NCI-H774 (cell line): ENCODE data around the gene TAGLN.
"Not testable (repeated sequence)": the region's sequence is repeated elsewhere in the genome, so short reads cannot be mapped to it uniquely, and the experiment has no call there.

Source experiments
- DNase-seq: peaks from one replicate; lab custom pipeline; 2025; lab: John Stamatoyannopoulos, UW

The TAGLN gene

GRCh38 chr11:117180661-117181585, 18.2 kb upstream of the TAGLN start:
- DNase-seq, result peak; percentile 18

GRCh38 chr11:117181586-117182550, 17.3 kb upstream of the TAGLN start:
- no peak for DNase-seq

- no peak for DNase-seq
These were observed 16.6 kb upstream of the TAGLN start for GRCh38 chr11:117182551-117182935.

GRCh38 chr11:117183178-117183577, 16.0 kb upstream of the TAGLN start:
- not testable (repeated sequence) for DNase-seq

- no peak for DNase-seq
These were observed 15.3 kb upstream of the TAGLN start for GRCh38 chr11:117183724-117184349.

GRCh38 chr11:117185736-117186430, 13.3 kb upstream of the TAGLN start:
- no peak for DNase-seq

- DNase-seq, result no peak
These were observed 12.8 kb upstream of the TAGLN start for GRCh38 chr11:117186431-117186761.

DNA sequence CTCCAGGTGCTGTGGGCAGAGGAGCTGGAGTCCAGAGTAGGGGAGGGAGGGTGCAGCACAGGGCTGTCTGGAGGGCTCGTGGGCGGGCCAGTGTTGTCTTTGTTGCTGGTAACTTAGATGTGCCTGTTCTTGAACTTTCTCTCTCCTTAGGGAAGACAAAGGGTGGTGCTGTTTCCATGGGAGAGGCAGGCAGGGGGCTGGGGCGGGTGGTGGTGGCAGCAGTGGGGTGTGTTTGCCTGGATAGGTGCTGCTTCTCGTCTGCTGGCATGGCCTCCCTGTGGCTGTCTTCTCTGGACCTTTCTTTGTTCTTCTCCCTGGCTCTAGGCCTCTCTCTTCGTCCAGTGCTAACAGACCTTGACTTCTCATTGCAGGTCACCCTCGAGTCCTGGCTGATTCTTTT, 12.2 kb upstream of the TAGLN start:
- no peak for DNase-seq

GRCh38 chr11:117187428-117187798, 11.8 kb upstream of the TAGLN start:
- no peak for DNase-seq

DNA sequence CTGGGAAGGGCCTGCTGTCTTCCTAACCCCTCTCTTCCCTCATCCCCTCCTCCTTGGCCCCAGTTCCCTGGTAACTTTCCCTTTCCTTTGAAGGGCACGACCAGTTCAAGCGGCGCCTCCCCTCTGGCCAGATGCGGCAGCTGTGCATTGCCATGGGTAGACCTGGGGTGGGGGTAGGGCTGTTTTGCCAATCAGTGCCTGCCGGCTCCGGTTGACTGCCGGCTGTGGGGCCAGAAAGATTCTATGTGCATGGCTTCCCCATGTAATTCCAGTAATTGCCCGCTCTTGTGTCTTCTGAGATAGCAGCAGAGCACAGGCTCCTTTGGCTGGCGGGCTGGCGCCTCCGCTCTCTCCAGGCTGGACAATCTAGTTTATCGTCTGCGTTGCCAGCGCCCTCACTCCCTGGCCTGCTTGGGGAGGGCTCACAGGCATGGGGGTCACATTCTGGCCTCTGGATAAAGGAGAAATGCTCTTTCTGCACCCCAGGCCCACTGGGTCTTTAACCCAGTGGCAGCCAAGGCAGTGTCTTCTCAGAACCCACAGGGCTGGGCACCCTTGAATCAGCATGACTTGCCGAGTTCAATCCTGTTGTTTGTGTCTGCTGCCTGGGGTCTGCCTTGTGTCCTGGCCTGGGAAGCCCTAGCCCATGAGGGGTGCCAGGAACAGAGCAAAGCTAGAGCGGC, 11.2 kb upstream of the TAGLN start:
- DNase-seq, result no peak

GRCh38 chr11:117188620-117189081, 10.5 kb upstream of the TAGLN start:
- no peak for DNase-seq

DNA sequence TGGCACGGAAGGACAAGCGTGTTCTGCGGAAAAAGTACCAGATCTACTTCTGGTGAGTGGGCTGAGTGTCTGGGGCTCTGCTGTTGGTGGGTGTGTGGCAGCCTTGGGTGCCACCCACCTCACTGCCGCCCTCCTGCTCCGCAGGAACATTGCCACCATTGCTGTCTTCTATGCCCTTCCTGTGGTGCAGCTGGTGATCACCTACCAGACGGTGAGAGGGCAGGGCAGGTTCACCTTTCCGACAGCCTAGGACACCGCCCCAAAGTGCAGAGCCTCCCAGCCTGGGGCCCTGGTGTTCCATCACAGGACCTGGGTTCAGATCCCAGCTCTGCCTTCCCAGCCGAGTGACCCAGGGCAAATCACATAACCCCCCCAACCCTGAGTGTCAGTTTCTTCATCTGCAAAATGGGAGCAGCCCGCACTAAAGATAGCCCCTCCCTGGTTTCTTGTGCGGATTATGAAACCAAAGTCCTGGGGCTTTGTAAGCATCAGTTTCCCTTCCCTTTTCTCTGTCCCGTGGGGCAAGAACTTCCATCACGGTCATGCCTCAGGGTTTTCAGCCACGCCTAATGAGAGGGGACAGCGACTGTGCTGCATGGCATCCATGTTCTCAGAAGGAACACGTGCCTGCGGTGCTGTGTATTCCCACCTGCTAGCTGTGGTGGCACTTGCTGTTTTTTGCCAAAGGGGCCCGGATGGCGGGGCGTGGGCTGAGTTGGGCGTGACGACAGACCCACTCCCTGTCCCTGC, 9.8 kb upstream of the TAGLN start:
- no peak for DNase-seq

DNA sequence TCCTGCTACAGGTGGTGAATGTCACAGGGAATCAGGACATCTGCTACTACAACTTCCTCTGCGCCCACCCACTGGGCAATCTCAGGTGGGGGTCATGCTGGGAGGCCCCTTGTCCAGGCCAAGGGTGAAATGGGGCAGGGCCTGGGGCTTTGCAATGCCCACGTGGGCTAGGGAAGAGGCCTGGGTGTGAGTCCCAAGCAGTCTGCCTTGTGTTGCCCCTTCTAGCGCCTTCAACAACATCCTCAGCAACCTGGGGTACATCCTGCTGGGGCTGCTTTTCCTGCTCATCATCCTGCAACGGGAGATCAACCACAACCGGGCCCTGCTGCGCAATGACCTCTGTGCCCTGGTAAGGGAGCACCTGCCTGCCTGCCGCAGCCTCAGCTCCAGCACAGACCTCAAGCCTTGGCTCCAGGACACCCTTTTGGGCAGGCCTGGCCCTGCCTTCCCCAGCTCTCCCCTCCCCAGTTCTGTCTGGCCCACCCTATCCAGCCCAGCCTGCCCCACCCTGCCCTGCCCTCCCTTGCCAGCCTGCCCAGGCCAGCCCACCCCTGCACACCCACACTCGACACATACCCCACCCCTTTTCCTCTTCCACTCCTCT, 9.1 kb upstream of the TAGLN start:
- DNase-seq, result no peak

DNA sequence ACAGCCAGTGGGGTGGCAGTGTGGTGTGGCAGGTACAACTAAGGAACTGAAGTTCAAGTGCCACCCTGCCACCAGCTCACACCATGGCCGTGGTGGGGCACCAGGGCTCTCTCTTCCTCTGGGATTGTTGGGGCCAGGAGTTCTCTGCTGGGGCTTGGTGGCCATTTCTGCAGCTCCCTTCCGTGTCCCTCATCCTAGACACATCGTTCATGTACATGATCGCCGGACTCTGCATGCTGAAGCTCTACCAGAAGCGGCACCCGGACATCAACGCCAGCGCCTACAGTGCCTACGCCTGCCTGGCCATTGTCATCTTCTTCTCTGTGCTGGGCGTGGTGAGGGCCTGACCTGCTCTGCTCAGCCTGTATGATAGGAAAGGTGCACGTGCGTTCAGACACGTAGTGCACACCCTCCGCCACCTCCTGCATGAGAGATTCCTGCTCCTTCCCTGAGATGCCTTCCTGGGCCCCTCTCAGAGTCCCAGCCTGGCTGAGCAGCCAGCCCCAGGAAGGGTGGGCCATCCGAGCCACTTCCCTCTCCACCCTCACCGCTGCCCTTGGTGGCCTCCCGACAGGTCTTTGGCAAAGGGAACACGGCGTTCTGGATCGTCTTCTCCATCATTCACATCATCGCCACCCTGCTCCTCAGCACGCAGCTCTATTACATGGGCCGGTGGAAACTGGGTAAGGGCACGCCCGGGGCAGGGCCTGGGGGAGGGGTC, 7.3 kb upstream of the TAGLN start:
- no peak for DNase-seq

DNA sequence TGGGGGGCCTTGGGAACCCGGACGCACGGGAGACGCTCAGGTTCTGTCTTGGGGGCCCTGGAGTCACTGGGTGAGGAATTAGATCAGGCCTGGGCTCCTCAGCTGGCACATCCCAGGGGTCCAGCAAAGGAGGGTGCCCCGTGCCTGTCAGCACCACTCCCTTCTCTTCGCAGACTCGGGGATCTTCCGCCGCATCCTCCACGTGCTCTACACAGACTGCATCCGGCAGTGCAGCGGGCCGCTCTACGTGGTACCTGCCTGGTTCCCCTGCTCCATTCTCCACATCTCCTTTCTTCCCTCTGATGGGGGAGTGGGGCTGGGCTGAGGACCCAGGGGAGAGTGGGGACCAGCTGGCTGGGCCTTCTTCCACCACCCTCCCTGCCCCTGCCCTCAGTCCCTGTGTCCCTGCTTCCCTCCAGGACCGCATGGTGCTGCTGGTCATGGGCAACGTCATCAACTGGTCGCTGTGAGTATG, 6.7 kb upstream of the TAGLN start:
- DNase-seq, result no peak

GRCh38 chr11:117193130-117194020, 5.8 kb upstream of the TAGLN start:
- no peak for DNase-seq

- DNase-seq, result no peak
These were observed 4.9 kb upstream of the TAGLN start for GRCh38 chr11:117194267-117194666.

DNA sequence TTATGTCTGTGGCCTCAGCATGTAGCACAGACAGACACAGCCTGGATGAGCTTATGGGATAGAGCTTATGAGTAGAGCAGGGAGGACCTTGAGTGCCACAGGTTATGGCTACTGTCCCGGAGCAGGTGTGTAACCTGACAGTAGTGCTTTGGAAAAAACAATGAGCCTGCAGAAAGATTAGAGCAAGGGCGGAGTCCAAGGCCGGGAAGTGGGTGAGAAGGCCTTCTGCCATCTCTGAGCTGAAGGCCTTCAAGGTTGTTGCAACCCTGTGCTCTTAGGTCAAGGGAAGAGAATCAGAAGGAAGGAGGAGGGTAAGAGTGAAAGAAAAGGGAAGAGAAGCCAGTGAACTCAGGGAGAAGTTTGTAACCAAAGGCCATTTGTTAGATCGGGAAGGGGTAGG, 3.9 kb upstream of the TAGLN start:
- no peak for DNase-seq
